GM18505 (cell line): ENCODE measurements around the gene ATP5F1B.
"Not testable (repeated sequence)": the region's sequence is repeated elsewhere in the genome, so short reads cannot be mapped to it uniquely, and the experiment has no call there.

Experiments used
- ATAC-seq: cut with Tn5 transposase; IDR thresholded peaks from one replicate; pipeline ENCODE4 v1.9.1; 2021; ENCODE audit not compliant: unreplicated experiment
- POLR2A ChIP-seq: IDR thresholded peaks from 4 replicates; pipeline ENCODE4 v1.6.1; 2011; ENCODE audit warnings: borderline replicate concordance; ENCODE audit not compliant: insufficient read depth, insufficient read length; ENCODE audit errors: extremely low read depth

The ATP5F1B gene

GRCh38 chr12:56661979-56662638, 16.3 kb upstream of the ATP5F1B start:
- TF ChIP-seq POLR2A, result no peak
- ATAC-seq, result no peak

GRCh38 chr12:56661560-56661959, 15.8 kb upstream of the ATP5F1B start:
- TF ChIP-seq POLR2A, result no peak
- no peak for ATAC-seq

GRCh38 chr12:56658921-56659320, 13.1 kb upstream of the ATP5F1B start:
- no peak for ATAC-seq
- no peak for TF ChIP-seq POLR2A

GRCh38 chr12:56657416-56658379, 11.9 kb upstream of the ATP5F1B start:
- ATAC-seq, result no peak
- no peak for TF ChIP-seq POLR2A

- not testable (repeated sequence) for ATAC-seq
Observed at GRCh38 chr12:56653781-56654180, 8.0 kb upstream of the ATP5F1B start.

GRCh38 chr12:56648023-56648422, 2.2 kb upstream of the ATP5F1B start:
- ATAC-seq, result not testable (repeated sequence)

- TF ChIP-seq POLR2A, result no peak
- no peak for ATAC-seq
Observed at GRCh38 chr12:56645201-56645716, 525 bp downstream of the ATP5F1B start.

GRCh38 chr12:56644654-56645053, 1.1 kb downstream of the ATP5F1B start:
- no peak for TF ChIP-seq POLR2A
- ATAC-seq, result no peak

GRCh38 chr12:56641219-56641618, 4.6 kb downstream of the ATP5F1B start:
- no peak for TF ChIP-seq POLR2A
- no peak for ATAC-seq

- no peak for ATAC-seq
- no peak for TF ChIP-seq POLR2A
Observed at GRCh38 chr12:56637621-56638020, 8.2 kb downstream of the ATP5F1B start.

GRCh38 chr12:56636675-56637540, 8.9 kb downstream of the ATP5F1B start:
- TF ChIP-seq POLR2A, result peak; percentile 50
- peak; percentile 42 for ATAC-seq

- peak; percentile 62 for TF ChIP-seq POLR2A
- peak; percentile 43 for ATAC-seq
Observed at GRCh38 chr12:56635806-56636674, 9.7 kb downstream of the ATP5F1B start.
